GM21825 (cell line): ENCODE data around the gene RERGL.
"Not testable (repeated sequence)": the region's sequence is repeated elsewhere in the genome, so short reads cannot be mapped to it uniquely, and the experiment has no call there.

Source experiments
- ATAC-seq: cut with Tn5 transposase; IDR thresholded peaks from one replicate; pipeline ENCODE4 v1.9.1; 2021; ENCODE audit warnings: mild to moderate bottlenecking, moderate library complexity; ENCODE audit not compliant: unreplicated experiment

RERGL gene

GRCh38 chr12:18090093-18090492 lies at the start of gene RERGL:
TSS of gene RERGL (minus strand) at chr12:18090193. CDS start at chr12:18090140, 53 bp downstream.
- ATAC-seq = no peak

- no peak for ATAC-seq
Observed at GRCh38 chr12:18139254-18139653, 49.3 kb upstream of the RERGL start.

GRCh38 chr12:18135509-18135908 lies 45.5 kb upstream of the RERGL start:
- no peak for ATAC-seq

GRCh38 chr12:18135086-18135485 lies 45.1 kb upstream of the RERGL start:
- no peak for ATAC-seq

GRCh38 chr12:18130851-18131250 lies 40.9 kb upstream of the RERGL start:
- no peak for ATAC-seq

GRCh38 chr12:18123707-18124106 lies 33.7 kb upstream of the RERGL start:
- ATAC-seq = no peak

- ATAC-seq = no peak
Observed at GRCh38 chr12:18120899-18121298, 30.9 kb upstream of the RERGL start.

- no peak for ATAC-seq
Observed at GRCh38 chr12:18108611-18109010, 18.6 kb upstream of the RERGL start.

GRCh38 chr12:18103624-18104023 lies 13.6 kb upstream of the RERGL start:
- no peak for ATAC-seq

- ATAC-seq = no peak
Observed at GRCh38 chr12:18101043-18101442, 11.1 kb upstream of the RERGL start.

GRCh38 chr12:18084080-18084479 lies 5.9 kb downstream of the RERGL start:
- no peak for ATAC-seq

- ATAC-seq = no peak
Observed at GRCh38 chr12:18079541-18080246, 10.3 kb downstream of the RERGL start.

GRCh38 chr12:18074001-18074400 lies 16.0 kb downstream of the RERGL start:
- ATAC-seq = no peak

- no peak for ATAC-seq
Observed at GRCh38 chr12:18072723-18073122, 17.3 kb downstream of the RERGL start.

GRCh38 chr12:18071336-18071735 lies 18.7 kb downstream of the RERGL start:
- no peak for ATAC-seq

- no peak for ATAC-seq
Observed at GRCh38 chr12:18068355-18068754, 21.6 kb downstream of the RERGL start.

- no peak for ATAC-seq
Observed at GRCh38 chr12:18066666-18067065, 23.3 kb downstream of the RERGL start.

- ATAC-seq = not testable (repeated sequence)
Observed at GRCh38 chr12:18062867-18063266, 27.1 kb downstream of the RERGL start.

- ATAC-seq = no peak
Observed at GRCh38 chr12:18057051-18057450, 32.9 kb downstream of the RERGL start.

- ATAC-seq = no peak
Observed at GRCh38 chr12:18054925-18055619, 34.9 kb downstream of the RERGL start.

- no peak for ATAC-seq
Observed at GRCh38 chr12:18045446-18045992, 44.5 kb downstream of the RERGL start.

GRCh38 chr12:18040060-18040742 lies 49.8 kb downstream of the RERGL start:
- ATAC-seq = not testable (repeated sequence)
